GM19372 (cell line): ENCODE measurements around the gene MYCBP.
"Not testable (repeated sequence)": the region's sequence is repeated elsewhere in the genome, so short reads cannot be mapped to it uniquely, and the experiment has no call there.

Experiments
- ATAC-seq: cut with Tn5 transposase; IDR thresholded peaks from one replicate; pipeline ENCODE4 v1.9.1; 2021; ENCODE audit warnings: mild to moderate bottlenecking, low read depth, moderate library complexity; ENCODE audit not compliant: unreplicated experiment

MYCBP gene

GRCh38 chr1:38873027-38873969 is at the start of gene MYCBP:
MYCBP (minus strand) TSS chr1:38873348; CDS start chr1:38873305, 43 bp downstream.
- peak; percentile 96 for ATAC-seq

GRCh38 chr1:38919130-38919529 is 46.0 kb upstream of the MYCBP start:
- ATAC-seq, result no peak

- no peak for ATAC-seq
These were observed 45.4 kb upstream of the MYCBP start for GRCh38 chr1:38918568-38918967.

- ATAC-seq, result no peak
These were observed 44.6 kb upstream of the MYCBP start for GRCh38 chr1:38917772-38918171.

- ATAC-seq, result no peak
These were observed 44.2 kb upstream of the MYCBP start for GRCh38 chr1:38917337-38917736.

GRCh38 chr1:38915352-38915948 is 42.3 kb upstream of the MYCBP start:
- ATAC-seq, result no peak

GRCh38 chr1:38914908-38915307 is 41.8 kb upstream of the MYCBP start:
- ATAC-seq, result not testable (repeated sequence)

- no peak for ATAC-seq
These were observed 35.7 kb upstream of the MYCBP start for GRCh38 chr1:38908821-38909220.

GRCh38 chr1:38905985-38906384 is 32.8 kb upstream of the MYCBP start:
- no peak for ATAC-seq

- ATAC-seq, result no peak
These were observed 26.4 kb upstream of the MYCBP start for GRCh38 chr1:38899560-38899959.

- no peak for ATAC-seq
These were observed 25.6 kb upstream of the MYCBP start for GRCh38 chr1:38898653-38899230.

GRCh38 chr1:38896169-38896568 is 23.0 kb upstream of the MYCBP start:
- ATAC-seq, result no peak

GRCh38 chr1:38892976-38893375 is 19.8 kb upstream of the MYCBP start:
- no peak for ATAC-seq

- no peak for ATAC-seq
These were observed 18.6 kb upstream of the MYCBP start for GRCh38 chr1:38891753-38892152.

- no peak for ATAC-seq
These were observed 16.4 kb upstream of the MYCBP start for GRCh38 chr1:38889589-38889988.

GRCh38 chr1:38888423-38889333 is 15.5 kb upstream of the MYCBP start:
- ATAC-seq, result no peak

GRCh38 chr1:38885092-38885491 is 11.9 kb upstream of the MYCBP start:
- ATAC-seq, result no peak

- no peak for ATAC-seq
These were observed 8.3 kb upstream of the MYCBP start, which contains the start of gene GJA9 for GRCh38 chr1:38881487-38881886. GJA9 (minus strand) TSS chr1:38881587; CDS start chr1:38876098, 5,489 bp downstream.

- ATAC-seq, result no peak
These were observed 2.7 kb upstream of the MYCBP start for GRCh38 chr1:38875811-38876210.

GRCh38 chr1:38872401-38873026 is 634 bp downstream of the MYCBP start:
- no peak for ATAC-seq
